ENCODE data around the gene CLK4.

CLK4 gene

DNA sequence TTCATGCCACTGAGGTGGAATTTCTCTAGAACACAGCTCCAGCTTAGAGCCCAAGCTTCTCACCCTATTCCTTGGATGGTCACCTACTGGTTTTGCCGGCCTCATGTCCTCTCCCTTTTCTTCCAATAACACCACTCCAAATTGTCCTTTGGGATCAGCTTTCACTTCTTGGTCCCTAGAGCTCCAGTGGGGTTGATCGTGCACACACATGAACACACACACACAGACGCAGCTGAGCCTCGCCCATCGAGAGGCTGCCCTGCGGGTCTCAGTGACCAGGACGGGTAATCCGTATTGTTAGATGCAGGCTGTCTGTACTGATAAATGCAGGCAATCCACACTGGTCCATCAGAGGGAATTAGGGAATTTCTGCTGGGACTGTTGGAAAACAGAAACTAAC lies 43.6 kb downstream of the CLK4 start:
- DNase-seq = no peak

DNA sequence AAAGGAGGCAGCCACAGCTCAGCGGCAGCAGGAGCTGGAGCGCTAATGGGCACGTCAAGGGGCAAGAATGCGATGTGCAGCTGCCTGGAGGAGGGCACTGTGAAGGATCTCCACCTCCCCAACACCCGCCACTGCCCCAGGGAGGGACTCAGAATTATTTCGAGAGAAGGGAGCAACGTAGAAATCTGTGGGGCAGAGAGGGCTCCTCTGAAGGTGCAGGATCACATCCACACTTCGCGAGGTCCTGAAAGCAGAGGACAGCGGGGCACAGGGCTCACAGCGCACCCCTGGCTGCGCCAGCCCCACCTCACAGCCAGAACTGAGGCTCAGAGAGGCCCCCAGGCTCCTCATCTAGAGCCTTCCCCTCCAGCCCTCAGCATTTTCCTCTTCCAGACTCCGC lies 44.6 kb downstream of the CLK4 start:
- no peak for DNase-seq

DNA sequence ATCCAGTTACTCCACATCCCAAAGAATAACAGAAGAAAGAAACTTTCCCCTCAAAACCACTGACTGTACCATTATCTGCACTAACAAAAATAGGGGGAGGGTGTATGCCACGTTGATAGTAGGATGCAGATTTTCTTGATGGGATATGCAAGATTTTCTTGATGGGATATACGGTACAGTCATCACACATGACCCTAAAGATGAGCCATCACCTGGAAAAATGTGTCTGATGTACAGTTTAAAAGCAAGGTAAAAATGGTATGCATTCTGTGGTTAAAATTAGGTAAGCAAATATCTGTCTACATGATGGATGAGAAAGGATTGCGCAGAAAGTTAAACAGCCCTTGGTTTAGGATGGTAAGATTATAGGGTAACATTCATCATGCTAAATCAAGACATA lies 45.2 kb downstream of the CLK4 start:
- no peak for DNase-seq

DNA sequence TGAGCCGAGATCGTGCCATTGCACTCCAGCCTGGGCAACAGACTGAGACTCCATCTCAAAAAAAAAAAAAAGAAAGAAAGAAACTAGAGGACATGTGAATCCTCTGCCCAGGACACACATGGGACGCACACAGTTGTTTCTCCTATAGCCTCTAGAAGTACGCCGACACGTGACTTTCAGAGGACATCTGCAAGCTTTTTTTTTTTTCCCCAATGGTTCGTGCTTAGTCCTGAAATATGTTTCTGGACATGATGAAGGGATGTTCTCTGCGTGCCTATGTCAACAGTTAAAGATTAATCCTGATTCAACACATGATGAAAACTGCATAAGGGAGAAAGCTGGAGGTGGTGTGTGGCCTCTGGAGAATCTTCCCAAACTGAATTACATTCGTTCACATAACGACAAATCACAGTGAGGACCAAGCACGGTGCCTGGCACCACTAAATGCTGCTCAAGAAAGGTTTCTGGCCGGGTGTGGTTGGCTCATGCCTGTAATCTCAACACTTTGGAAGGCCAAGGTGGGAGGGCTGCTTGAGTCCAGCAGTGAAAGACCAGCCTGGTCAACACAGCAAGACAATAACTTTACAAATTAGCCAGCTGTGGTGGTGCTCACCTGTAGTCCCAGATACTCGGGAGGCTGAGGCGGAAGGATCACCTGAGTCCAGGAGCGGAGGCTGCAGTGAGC lies 46.4 kb downstream of the CLK4 start:
- DNase-seq = no peak

DNA sequence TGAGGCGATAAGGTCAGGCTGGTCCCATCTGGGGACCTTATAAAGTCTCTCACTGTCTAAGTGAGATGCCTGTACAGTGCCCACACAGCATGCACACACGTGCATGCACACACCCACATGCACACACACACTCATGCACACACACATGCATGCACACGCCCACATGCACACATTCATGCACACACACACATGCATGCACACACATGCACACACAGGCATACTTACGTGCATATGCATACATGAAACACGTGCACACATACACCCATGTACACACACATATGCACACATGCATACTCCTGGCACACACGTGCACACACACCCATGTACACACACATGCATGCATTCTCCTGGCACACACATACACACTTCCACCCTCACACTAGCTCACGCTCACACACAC lies 48.9 kb downstream of the CLK4 start:
- no peak for DNase-seq

DNA sequence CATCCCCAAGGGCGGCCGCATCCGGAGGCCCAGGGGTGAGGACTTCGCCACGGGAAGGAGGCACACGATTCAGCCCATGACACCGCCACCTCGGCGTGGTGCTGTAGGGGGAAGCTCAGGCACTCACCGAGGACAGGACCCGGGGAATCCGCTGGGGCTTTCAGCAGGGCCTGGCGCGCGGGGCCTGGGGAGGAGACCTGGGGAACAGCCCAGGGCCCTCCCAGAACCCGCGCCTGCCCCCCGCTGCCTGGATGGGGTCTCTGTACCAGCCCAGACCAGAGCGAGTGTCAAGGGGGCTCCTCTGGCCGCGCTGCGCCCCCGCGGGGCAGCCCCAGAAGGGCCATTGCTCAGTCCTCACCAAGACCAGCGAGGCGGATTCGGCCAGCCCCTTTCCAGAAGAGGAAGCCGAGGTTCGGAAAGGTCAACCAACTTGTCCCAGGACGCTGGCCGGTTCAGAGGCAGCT lies 49.4 kb downstream of the CLK4 start:
- no peak for DNase-seq

DNA sequence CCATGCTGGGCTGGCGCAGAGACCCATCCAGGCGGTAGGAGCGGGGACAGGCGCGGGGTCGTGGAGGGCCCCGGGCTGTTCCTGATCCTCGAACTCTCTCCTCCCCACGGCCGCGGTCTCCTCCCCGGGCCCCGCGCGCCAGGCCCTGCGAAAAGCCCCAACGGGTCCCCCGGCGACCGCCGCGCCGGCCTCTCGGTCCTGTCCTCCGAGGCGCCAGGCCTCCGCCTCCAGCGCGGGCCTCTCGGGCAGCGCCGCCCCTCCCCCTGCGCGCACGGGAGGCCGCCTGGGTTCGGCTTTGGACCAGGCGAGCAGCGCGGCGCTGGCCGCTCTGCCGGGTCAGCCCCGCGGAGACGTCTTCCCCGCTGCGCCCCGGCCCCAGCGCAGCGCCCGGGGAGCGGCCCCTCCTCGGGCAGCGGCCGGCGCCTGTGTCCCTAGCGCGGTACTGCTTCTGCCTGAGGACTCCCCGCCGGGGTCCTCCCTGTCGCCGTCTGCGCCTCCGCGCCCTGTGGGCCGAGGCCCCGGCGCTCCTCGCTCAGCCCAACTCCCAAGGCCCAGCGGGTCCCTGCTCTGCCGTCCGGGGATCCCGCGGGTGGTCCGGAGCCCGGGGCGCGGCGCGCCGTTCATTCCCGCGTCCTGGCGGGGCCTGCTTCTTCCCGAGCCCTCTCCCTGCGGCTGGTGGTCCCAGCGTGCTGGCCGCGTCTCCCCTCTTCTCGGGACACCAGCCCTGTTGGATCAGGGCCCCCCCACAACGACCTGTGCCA lies 50.1 kb downstream of the CLK4 start:
- DNase-seq = no peak

DNA sequence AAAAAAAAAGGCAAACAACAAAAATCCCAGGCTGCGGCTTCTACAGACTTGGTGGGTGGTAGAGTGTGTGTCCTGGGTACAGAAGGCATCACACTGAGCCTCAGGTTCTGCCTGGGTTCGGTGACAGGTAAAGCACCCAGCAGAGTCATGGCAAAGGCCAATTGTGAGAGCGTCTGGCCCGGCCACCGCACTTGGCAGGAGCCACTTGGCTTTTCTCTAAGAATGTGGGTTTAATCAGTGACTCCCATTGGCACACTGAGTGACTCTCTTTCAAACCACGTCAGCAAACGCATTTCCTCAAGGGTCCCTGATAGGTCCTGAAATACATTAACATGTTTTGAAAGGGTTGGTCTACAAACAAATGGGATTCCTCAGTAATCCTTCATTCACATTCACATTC lies 53.6 kb downstream of the CLK4 start:
- DNase-seq = no peak

DNA sequence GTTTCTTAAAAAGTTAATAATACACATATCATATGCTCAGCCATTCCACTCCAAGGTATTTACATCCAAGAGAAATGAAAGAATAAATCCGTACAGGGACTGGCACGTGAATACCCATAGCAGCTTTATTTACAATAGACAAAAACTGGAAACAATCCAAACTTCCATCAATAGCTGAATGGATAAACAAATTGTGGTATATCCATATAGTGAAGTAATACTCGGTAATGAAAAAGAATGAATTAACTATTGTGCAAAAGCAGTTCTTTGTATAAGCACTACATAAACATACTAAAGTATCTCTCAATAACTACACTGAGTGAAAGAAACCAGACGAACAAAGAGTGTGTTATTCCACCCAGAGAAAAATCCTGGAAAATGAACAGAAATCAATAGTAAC lies 54.2 kb downstream of the CLK4 start:
- no peak for DNase-seq

DNA sequence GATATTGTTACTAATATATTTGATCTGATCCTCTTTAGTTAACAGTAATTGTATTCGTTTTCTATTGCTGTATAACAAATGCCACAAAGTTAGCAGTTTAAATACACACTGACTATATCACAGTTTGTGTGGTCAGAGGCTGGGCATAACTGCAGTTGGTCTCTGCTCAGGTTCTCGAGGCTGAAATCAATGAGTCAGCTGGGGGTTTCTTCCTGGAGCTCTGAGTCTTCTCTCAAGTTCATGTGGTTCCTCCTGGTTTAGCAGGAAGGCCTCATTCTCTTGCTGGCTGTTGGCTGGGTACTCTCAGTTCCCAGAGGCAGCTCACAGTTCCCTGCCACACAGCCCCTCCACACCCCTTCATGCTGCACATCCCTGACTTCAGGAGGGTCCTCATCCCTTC lies 57.4 kb downstream of the CLK4 start:
- no peak for DNase-seq

DNA sequence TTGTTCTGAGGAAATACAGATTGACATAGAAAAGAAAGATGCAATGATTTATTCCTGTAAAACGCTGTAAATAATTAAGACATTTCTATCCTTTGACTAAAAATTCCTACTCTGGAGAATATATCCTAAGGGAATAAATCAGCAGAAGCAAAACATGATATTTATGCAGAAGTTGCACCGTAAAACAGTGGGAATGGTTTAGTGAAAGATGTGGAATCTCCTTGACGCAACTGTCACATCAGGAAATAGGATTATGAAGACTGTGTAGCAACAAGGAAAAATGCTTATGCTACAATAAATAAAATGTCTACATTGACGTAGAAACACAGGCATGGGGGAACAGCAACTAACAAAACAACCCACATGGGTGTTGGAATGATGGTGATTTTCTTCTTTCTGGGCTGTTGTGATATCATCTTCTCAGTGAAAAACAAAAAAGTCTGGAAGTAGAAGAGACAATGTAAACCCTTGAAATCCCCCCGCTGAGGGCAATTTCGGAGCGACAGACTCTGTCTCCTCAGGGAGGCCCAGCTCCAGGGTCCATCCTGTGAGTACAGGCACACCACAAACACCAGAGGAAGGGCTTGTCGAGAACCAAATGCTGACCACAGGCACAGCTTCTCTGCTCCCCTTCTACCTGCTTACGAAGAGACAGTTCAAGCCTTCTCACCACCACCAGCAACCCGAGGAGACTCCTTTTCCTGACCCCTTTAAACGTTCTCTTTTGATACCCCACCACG lies 61.9 kb downstream of the CLK4 start:
- DNase-seq = no peak

DNA sequence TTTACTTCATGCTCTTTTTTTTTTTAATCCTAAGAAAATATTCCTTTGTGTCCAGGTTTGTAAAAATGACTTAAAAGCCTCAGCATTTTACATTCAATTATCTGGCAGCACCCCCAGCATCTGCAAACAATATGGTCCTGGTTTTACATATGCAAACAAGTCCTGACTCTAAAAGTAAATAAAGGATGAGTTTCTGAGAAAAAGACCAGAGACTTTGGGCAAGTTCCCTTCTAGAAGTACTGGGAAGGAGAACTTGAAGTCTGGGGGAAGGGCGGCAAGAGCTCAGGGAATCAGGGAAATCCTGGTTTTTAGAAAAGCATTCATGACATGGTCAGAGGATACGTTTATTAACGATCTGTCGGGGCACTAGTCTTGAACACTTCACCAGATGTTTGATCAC lies 62.5 kb downstream of the CLK4 start:
- DNase-seq = no peak

DNA sequence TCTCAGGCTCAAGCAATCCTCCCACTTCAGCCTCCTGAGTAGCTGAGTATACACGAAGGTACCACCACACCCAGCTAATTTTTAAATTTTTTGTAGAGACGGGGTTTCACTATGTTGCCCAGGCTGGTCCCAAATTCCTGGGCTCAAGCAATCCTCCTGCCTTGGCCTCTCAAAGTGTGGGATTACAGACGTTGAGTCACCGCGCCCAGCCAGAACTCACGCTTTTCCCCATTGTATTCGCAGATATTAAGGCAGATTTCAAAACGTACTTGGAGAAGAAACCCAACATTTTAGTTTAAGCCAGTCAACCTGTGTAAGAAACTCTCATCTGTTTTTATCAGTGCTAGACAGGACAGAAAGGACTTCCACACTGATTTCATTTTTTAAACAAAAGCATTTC lies 63.2 kb downstream of the CLK4 start:
- DNase-seq = no peak

DNA sequence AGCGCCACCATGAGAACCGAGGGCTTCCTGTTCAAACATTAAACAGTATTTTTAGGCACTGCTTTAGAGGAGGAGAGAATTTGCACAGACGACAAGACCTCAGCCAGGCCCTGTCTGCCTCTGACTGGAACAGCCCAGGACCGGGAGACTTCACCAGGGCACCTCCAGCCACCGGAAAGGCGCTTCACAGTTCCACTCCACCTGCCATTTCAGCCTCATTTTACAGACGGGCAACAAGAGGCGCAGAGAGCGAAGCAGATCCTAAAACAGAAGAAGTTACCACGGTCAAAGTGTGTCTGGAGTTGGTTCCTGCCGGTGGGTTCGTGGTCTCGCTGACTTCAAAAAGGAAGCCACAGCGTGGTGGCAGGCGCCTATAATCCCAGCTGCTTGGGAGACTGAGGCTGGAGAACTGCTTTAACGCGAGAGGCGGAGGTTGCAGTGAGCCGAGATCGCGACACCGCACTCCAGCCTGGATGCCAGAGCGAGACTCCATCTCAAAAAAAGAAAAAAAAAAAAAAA lies 65.0 kb downstream of the CLK4 start:
- no peak for DNase-seq

DNA sequence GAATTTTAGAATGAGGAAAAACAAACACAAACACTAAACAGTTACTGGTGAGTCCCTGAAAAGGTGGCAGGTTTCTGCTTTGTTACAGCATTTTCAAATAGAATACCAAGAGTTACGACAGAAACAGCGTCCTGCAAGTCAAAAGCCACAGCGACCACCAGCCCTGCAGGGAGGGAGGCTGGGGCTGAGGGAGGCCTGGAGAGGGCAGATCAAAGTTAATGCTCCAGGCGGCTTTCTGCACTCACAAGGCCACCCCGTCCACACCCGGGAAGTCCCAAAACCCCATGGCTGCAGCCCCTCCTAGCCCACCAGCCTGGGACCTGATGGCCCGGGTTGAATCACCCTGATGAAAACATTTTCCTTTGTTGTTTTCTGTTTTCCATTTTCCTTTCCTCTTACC lies 65.9 kb downstream of the CLK4 start:
- DNase-seq = no peak

DNA sequence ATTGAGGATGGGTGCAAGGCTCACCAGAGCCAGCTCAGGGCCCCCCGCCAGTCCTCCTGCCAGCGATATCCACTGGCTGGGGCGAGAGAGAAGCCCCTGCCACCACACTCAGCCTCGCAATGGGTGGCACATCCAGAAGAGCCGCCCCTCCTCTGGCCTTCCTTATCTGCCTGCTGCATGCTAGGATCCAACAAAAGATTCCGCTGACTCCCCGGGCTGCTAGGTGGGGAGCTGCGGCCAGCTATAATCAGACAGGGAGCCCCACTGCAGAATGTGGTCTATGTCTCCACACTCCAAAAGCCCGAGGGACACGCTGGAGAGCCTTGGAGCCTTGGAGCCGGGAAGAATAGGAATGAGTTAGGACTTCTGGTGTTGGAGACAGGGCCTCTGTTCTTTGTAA lies 69.4 kb downstream of the CLK4 start:
- no peak for DNase-seq

DNA sequence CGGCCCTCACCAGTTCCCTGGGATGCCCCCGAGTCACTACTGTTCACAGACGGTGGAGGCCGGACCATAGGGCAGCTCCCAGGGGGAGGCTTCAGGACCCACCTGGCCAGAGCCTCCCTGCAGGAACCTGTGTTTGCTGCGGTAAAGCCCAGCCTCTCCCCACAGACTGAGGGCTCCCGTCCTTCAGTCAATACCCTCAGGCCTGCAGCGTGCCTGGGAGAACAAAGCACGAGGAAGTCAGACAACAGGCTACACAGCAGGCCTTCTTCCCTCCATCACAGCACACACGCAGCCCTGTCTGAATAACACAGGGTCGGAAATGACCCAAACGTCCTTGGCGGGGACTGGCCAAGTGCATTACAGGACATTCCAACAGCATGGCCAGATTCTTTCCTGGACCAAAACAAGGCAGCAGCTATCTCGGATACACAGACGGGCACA lies 71.1 kb downstream of the CLK4 start:
- DNase-seq = no peak

DNA sequence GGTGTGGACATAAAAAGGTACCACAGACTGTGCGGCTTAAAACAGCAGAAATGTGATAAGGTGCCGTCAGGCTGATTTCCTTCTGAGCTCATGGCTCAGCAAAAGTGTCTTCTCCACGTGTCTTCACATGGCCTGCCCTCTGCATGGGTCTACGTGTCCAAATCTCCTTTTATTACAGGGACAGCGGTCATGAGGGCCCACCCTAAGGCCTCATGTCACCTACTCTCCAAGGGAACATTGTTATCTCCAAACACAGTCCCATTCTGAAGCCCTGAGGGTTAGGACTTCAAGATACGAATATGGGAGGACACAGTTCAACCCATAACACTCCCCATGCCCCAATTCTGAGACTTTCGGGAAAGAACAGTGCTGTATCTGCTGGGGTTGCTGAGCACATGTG lies 71.8 kb downstream of the CLK4 start:
- no peak for DNase-seq

DNA sequence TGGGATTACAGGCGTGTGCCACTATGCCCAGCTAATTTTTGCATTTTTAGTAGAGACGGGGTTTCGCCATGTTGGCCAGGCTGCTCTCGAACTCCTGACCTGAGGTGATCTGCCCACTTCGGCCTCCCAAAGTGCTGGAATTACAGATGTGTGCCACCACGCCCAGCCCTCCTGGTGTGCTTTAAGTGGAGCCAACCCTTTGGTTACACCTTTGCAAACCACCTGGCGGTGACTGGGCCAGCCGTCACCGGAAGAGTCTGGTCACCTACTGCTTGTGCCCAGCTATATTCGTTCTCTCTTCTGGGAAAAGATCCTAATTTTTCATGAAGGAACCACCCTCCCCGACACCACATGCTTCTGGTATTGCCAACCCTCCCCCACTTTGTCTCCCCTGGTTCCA lies 72.5 kb downstream of the CLK4 start:
- DNase-seq = no peak

DNA sequence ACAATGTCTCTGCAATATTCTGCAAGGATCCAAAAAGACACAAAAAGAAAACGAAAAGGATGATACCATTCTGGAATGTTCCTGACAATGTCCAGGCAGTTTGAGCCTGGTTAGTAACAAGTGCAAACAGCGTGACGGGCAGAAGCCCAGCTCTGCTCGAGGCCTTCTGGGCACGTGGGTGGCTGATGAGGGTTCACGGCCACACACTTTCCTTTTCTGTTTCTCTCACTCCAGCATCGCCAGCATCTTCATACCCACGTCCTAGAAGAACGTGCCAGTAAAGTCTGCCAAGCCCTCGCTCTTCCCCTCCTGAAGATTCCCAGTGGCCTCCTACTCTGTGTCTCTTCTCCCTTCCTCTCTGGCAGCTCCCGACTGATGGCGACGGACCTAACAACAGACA lies 73.3 kb downstream of the CLK4 start:
- DNase-seq = no peak

Measured in NCI-H748 treated with DMSO at 0.1 percent for 48 hours (cell line).